ENCODE results near the gene FRMD4B. TPM values are rescaled to one million over a fixed set of nuclear protein-coding genes. Genes with fewer than 3 reads are reported as not detected.

The FRMD4B gene
- total and polyA plus RNA-seq, 2 donors (not counting 1 experiment from before 2014, with no cell fraction given): 0.86 to 1.2 TPM

DNA sequence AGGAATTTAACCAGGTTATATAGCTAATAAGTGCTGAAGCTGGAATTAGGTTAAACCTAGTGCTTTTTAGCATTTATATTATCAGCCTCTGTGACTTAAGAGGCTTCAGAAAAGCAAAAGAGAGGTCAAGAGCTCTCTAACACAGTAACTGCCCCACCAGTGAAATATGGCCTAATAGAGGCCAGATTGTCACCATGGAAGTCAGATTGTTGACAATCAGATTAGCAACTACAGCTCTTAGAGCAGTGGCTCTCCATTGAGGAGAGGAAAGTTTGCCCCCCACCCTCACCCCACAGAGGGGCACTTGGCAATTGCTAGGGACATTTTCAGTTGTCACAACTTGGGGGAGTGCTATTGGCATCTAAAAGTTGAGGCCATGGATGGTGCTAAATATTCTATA, 240.2 kb downstream of the FRMD4B start:
- H3K79me2 ChIP-seq (ENCODE audit: control insufficient read depth, insufficient read depth, low read length): no peaks in the 10 kb centered on the region
- no peaks in the 10 kb centered on the region for H3K4me1 ChIP-seq (ENCODE audit: control insufficient read depth, extremely low read depth, insufficient read depth, low read length)
- no peaks in the 10 kb centered on the region for H3K36me3 ChIP-seq (ENCODE audit: control insufficient read depth, insufficient read depth, low read length)
- no peak for DNase-seq (ENCODE audit: low read depth in 2 of 2)
- TF ChIP-seq, protein P1, sequence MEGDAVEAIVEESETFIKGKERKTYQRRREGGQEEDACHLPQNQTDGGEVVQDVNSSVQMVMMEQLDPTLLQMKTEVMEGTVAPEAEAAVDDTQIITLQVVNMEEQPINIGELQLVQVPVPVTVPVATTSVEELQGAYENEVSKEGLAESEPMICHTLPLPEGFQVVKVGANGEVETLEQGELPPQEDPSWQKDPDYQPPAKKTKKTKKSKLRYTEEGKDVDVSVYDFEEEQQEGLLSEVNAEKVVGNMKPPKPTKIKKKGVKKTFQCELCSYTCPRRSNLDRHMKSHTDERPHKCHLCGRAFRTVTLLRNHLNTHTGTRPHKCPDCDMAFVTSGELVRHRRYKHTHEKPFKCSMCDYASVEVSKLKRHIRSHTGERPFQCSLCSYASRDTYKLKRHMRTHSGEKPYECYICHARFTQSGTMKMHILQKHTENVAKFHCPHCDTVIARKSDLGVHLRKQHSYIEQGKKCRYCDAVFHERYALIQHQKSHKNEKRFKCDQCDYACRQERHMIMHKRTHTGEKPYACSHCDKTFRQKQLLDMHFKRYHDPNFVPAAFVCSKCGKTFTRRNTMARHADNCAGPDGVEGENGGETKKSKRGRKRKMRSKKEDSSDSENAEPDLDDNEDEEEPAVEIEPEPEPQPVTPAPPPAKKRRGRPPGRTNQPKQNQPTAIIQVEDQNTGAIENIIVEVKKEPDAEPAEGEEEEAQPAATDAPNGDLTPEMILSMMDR (conservative IDR thresholded peaks at IDR 0.05 in 1 of 2, IDR thresholded peaks at IDR 0.05 in 1 of 2; ENCODE audit: low read depth in 1 of 2, low read length in 2 of 2): no peak
- no peak overlapping the region for H2AFZ ChIP-seq (ENCODE audit: low read length)
- H3K27ac ChIP-seq (ENCODE audit: insufficient read depth, low read length): no peak overlapping the region
- H3K9ac ChIP-seq (ENCODE audit: insufficient read depth, low read length): no peak overlapping the region
- no peaks in the 10 kb centered on the region for H3K27me3 ChIP-seq (ENCODE audit: control insufficient read depth, insufficient read depth, low read length)
- H4K20me1 ChIP-seq (ENCODE audit: control insufficient read depth, extremely low read depth, insufficient read depth, low read length): no peaks in the 10 kb centered on the region
- H3K9me3 ChIP-seq (ENCODE audit: control insufficient read depth, insufficient read depth, low read depth, low read length): no peaks in the 10 kb centered on the region
- H3K4me2 ChIP-seq (ENCODE audit: extremely low read depth, insufficient read depth, low read length): no peak overlapping the region
- no peak overlapping the region for H3K4me3 ChIP-seq (replicated peaks in 1 of 4; ENCODE audit: control extremely low read depth in 1 of 4, insufficient read depth in 1 of 4, low read depth in 3 of 4, low read length in 4 of 4)

DNA sequence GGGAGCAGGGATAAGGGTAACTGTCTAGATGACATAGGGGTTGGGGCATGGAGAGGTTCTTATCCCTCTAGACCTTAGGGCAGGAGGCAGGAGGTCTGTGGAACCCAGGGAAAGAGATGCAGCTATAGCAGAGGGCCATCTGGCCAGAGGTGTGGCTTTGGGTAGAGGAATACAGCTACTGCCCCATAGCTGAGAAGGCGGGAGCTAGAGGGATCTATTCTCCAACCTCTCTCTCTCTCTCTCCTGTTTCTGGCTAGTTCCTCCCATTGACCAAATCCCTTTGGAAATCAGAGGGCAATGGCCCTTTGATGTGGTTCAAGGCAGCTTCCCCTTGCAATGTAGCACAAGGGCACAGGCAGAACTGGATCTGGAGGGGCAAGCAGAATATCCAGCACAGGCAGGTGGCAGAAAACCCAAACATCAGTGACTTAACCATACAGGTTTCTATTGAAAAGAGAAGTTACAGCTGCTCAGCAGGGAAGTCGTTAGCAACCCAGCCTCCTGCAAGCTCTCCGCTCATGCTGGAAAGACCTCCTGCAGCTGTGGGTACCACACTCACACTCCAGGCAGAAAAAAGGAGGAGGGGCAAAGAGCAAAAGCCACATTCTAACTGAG, 241.2 kb downstream of the FRMD4B start:
- TF ChIP-seq, protein P1 (conservative IDR thresholded peaks at IDR 0.05 in 1 of 2, IDR thresholded peaks at IDR 0.05 in 1 of 2; ENCODE audit: low read depth in 1 of 2, low read length in 2 of 2): no peak
- TF ChIP-seq EZH2 (IDR thresholded peaks at IDR 0.05; ENCODE audit: low read length, missing control alignments): no peak
- no peak overlapping the region for H3K4me2 ChIP-seq (ENCODE audit: extremely low read depth, insufficient read depth, low read length)
- no peaks in the 10 kb centered on the region for H4K20me1 ChIP-seq (ENCODE audit: control insufficient read depth, extremely low read depth, insufficient read depth, low read length)

DNA sequence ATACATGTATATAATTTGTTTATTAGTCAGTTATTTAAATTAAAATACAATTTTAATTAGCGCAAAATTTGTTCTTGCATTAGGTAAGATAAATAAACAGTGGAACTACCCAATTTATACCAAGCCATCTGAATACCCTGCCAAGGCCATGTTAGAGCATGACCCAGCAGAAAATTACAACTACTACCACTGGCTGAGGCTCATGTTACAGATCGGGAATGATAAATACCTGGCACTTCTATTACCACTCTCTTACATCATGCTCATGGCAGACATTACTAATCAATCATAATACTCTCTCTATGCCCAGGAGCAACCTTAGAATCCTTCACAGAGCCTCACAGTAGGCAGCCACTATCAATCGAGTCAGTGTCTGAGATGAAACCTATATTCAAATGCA, 242.3 kb downstream of the FRMD4B start:
- Histone ChIP-seq H3K4me1 (ENCODE audit: control insufficient read depth, extremely low read depth, insufficient read depth, low read length) (no peaks in the 10 kb centered on the region), H3K9me3 (ENCODE audit: control insufficient read depth, insufficient read depth, low read depth, low read length) (no peaks in the 10 kb centered on the region), H3K4me2 (ENCODE audit: extremely low read depth, insufficient read depth, low read length) (no peak overlapping the region), H3K27me3 (ENCODE audit: control insufficient read depth, insufficient read depth, low read length) (no peaks in the 10 kb centered on the region), H3K9ac (ENCODE audit: insufficient read depth, low read length) (no peak overlapping the region), H3K79me2 (ENCODE audit: control insufficient read depth, insufficient read depth, low read length) (no peaks in the 10 kb centered on the region), H2AFZ (ENCODE audit: low read length) (no peak overlapping the region), H3K36me3 (ENCODE audit: control insufficient read depth, insufficient read depth, low read length) (no peaks in the 10 kb centered on the region), H3K4me3 (replicated peaks in 1 of 4; ENCODE audit: control extremely low read depth in 1 of 4, insufficient read depth in 1 of 4, low read depth in 3 of 4, low read length in 4 of 4) (no peak overlapping the region), H4K20me1 (ENCODE audit: control insufficient read depth, extremely low read depth, insufficient read depth, low read length) (no peaks in the 10 kb centered on the region), H3K27ac (ENCODE audit: insufficient read depth, low read length) (no peak overlapping the region)
- peak; percentile 11 to 79 for DNase-seq (ENCODE audit: low read depth in 2 of 2)
- no peak for TF ChIP-seq EZH2 (IDR thresholded peaks at IDR 0.05; ENCODE audit: low read length, missing control alignments)
- TF ChIP-seq, protein P1 (conservative IDR thresholded peaks at IDR 0.05 in 1 of 2, IDR thresholded peaks at IDR 0.05 in 1 of 2; ENCODE audit: low read depth in 1 of 2, low read length in 2 of 2): no peak

More for the DNA sequence above, 241.2 kb downstream of the FRMD4B start:
- no peaks in the 10 kb centered on the region for H3K4me1 ChIP-seq (ENCODE audit: control insufficient read depth, extremely low read depth, insufficient read depth, low read length)
- H3K79me2 ChIP-seq (ENCODE audit: control insufficient read depth, insufficient read depth, low read length): no peaks in the 10 kb centered on the region
- H2AFZ ChIP-seq (ENCODE audit: low read length): no peak overlapping the region
- DNase-seq (ENCODE audit: low read depth in 2 of 2): no peak
- H3K27ac ChIP-seq (ENCODE audit: insufficient read depth, low read length): no peak overlapping the region
- H3K9ac ChIP-seq (ENCODE audit: insufficient read depth, low read length): no peak overlapping the region
- H3K4me3 ChIP-seq (replicated peaks in 1 of 4; ENCODE audit: control extremely low read depth in 1 of 4, insufficient read depth in 1 of 4, low read depth in 3 of 4, low read length in 4 of 4): no peak overlapping the region
- no peaks in the 10 kb centered on the region for H3K27me3 ChIP-seq (ENCODE audit: control insufficient read depth, insufficient read depth, low read length)
- H3K36me3 ChIP-seq (ENCODE audit: control insufficient read depth, insufficient read depth, low read length): no peaks in the 10 kb centered on the region
- no peaks in the 10 kb centered on the region for H3K9me3 ChIP-seq (ENCODE audit: control insufficient read depth, insufficient read depth, low read depth, low read length)
